K562 (cell line): ENCODE measurements around the gene PPFIA3. TPM values are rescaled to one million over a fixed set of nuclear protein-coding genes. Genes with fewer than 3 reads are reported as not detected.

Source experiments
- CBX5 ChIP-seq: IDR thresholded peaks from 2 replicates; pipeline ENCODE4 v1.6.1; 2014; ENCODE audit warnings: low read depth, borderline replicate concordance
- CREBBP ChIP-seq: IDR thresholded peaks from one replicate; pipeline ENCODE4 v1.6.1; 2012; ENCODE audit warnings: low read depth, mild to moderate bottlenecking, control low read depth, inconsistent platforms, low read length
- CREM ChIP-seq: IDR thresholded peaks from 2 replicates; pipeline ENCODE4 v1.6.1; 2014; ENCODE audit warnings: antibody characterized with exemption, low read depth
- ESRRA ChIP-seq: fragments of 450-650 bp; IDR thresholded peaks from 2 replicates; pipeline ENCODE4 v1.6.1; 2014; ENCODE audit warnings: low read depth, mild to moderate bottlenecking, moderate library complexity, borderline replicate concordance
- FOXM1 ChIP-seq, 2 experiments: fragments of 450-650 bp in 1 of 2; sonication (generic) in 1 of 2; formaldehyde crosslinking in 1 of 2; IDR thresholded peaks; 2 replicates each; pipeline versions ENCODE4 v1.6.1 to v1.9.0; 2017 to 2022; ENCODE audit warnings: low read depth in 2 of 2, mild to moderate bottlenecking in 2 of 2, missing genetic modification reagents in 1 of 2, moderate library complexity in 1 of 2
- HMGN3 ChIP-seq: IDR thresholded peaks from 2 replicates; pipeline ENCODE4 v1.6.1; 2011; ENCODE audit warnings: borderline replicate concordance, low read depth, mild to moderate bottlenecking, mixed read lengths, low read length; ENCODE audit not compliant: insufficient read length; ENCODE audit errors: extremely low read depth
- OTX1 ChIP-seq: fragments of 450-650 bp; formaldehyde crosslinking; IDR thresholded peaks from 2 replicates; pipeline ENCODE4 v1.4.0; 2022; ENCODE audit warnings: mild to moderate bottlenecking
- SNIP1 ChIP-seq: fragments of 450-650 bp; IDR thresholded peaks from 2 replicates; pipeline ENCODE4 v1.7.1; 2017; ENCODE audit warnings: low read depth, mild to moderate bottlenecking
- SREBF1 ChIP-seq: fragments of 150-350 bp; IDR thresholded peaks from 2 replicates; pipeline ENCODE4 v1.6.1; 2014; ENCODE audit warnings: antibody characterized with exemption, low read depth, low read length, borderline replicate concordance
- ZBTB1 ChIP-seq: sonication (generic); formaldehyde crosslinking; IDR thresholded peaks from 2 replicates; pipeline ENCODE4 v1.8.1; 2023; ENCODE audit warnings: missing genetic modification reagents, low read depth, mild to moderate bottlenecking, borderline replicate concordance
- ZNF41 ChIP-seq: fragments of 250-450 bp; sonication (Bioruptor Pico); conservative IDR thresholded peaks from 2 replicates; pipeline ENCODE4 v1.4.0; 2020; ENCODE audit warnings: mild to moderate bottlenecking
- ZNF551 ChIP-seq: fragments of 250-450 bp; sonication (Bioruptor Pico); IDR thresholded peaks from 2 replicates; pipeline ENCODE4 v1.5.0; 2021; ENCODE audit warnings: mild to moderate bottlenecking, moderate library complexity
- ZNF57 ChIP-seq: fragments of 450-650 bp; formaldehyde crosslinking; IDR thresholded peaks from 2 replicates; pipeline ENCODE4 v1.4.0; 2020; ENCODE audit warnings: mild to moderate bottlenecking, moderate library complexity
- ZNF77 ChIP-seq: fragments of 250-450 bp; sonication (Bioruptor Pico); IDR thresholded peaks from 2 replicates; pipeline ENCODE4 v1.5.0; 2020
- polyA plus RNA-seq, 8 experiments: library from polyadenylated mRNA; depleted of rRNA in 4 of 8; stranded (reverse) in 5 of 8; unstranded in 3 of 8; fragments of >200 nt; fragmentation: Nextera tagmentation in 2 of 8; fragmentation: Illumina TruSeq in 1 of 8; extraction: Ambion mirVana in 2 of 8; extraction: Trizol in 1 of 8; gene quantifications; 2 replicates each; pipeline versions ENCODE4 v1.2.1 to v1.2.3, GENCODE V29; 2011 to 2014; ENCODE audit warnings: inconsistent platforms in 1 of 8, missing spikeins in 1 of 8
- total RNA-seq, 7 experiments: library from RNA; depleted of rRNA in 6 of 7; stranded (reverse); fragments of >200 nt in 6 of 7; fragmentation: Illumina TruSeq in 2 of 7; extraction: Trizol in 2 of 7; gene quantifications; 2 replicates each; pipeline versions ENCODE4 v1.2.1 to v1.2.3, GENCODE V29; 2011 to 2021; ENCODE audit warnings: low replicate concordance in 1 of 7
- TF ChIP-seq, protein P1 (sequence below): sonication (generic); formaldehyde crosslinking; IDR thresholded peaks from 2 replicates; pipeline ENCODE4 v1.8.0; 2022; ENCODE audit warnings: missing genetic modification reagents, mild to moderate bottlenecking, borderline replicate concordance
- TF ChIP-seq, protein P2 (sequence below): fragments of 450-650 bp; formaldehyde crosslinking; conservative IDR thresholded peaks from 2 replicates; pipeline ENCODE4 v1.4.0; 2022; ENCODE audit warnings: mild to moderate bottlenecking, missing genetic modification characterization
- TF ChIP-seq, protein P3 (sequence below): fragments of 250-450 bp; sonication (Bioruptor Pico); IDR thresholded peaks from 2 replicates; pipeline ENCODE4 v1.8.0; 2022; ENCODE audit warnings: inconsistent platforms
- TF ChIP-seq, protein P4 (sequence below), 2 experiments: fragments of 250-450 bp in 1 of 2; fragments of 450-650 bp in 1 of 2; sonication (Bioruptor Pico) in 1 of 2; IDR thresholded peaks; 2 replicates each; pipeline versions ENCODE4 v1.6.1 to v1.8.0; 2016 to 2021; ENCODE audit warnings: mild to moderate bottlenecking in 2 of 2, moderate library complexity in 2 of 2, missing compliant biosample characterization in 1 of 2, missing genetic modification characterization in 1 of 2
- TF ChIP-seq, protein P5 (sequence below): fragments of 450-650 bp; IDR thresholded peaks from 2 replicates; pipeline ENCODE4 v1.6.1; 2017; ENCODE audit warnings: mild to moderate bottlenecking, moderate library complexity

PPFIA3 gene
- total and polyA plus RNA-seq, 9 of the 15 experiments (the other 6 are each of a cell fraction or from before 2014, with no cell fraction given) = 0.10 to 53.0 (median 17.6) TPM

DNA sequence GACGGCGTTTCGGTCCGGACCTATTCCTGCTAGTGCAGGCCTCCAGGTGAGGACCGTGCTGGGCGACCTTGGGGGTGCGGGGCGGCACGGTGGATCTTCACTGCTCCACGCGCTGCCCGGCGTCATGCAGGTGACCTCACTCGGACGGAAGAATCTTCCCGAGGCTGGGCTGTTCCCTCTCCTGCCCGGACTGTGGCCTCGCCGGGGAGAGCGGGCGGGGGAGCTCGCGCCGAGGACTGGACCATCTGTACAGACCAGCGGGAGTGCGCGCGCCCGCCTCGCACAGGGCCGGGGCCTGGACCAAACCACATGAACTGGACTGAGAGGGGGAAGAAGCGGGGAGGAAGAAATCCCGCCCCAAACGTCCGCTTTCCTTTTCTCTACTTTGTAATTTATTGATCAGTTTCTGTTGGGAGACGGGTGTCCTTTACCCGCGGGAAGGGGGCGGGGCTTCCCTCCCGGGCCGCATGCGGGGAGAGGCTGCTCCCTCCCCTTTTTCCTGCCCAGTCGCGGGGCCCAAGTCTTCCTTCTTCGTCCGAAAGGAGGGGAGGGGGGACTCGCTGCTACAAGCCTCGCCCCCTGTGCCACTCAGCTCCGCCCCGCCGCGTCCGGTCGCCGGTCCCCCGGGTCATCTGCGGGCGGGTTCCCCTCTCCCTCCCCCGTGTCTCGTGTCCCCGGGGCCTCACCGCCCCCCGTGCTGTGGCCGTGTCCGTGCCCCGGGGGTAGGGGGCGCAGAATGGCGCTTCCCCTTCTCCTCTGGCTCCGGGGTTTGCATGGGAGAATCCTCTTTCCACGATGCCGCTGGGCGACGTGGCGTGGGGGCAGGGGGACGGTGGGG, 31.0 kb downstream of the PPFIA3 start (continued):
- TF ChIP-seq, protein P1, sequence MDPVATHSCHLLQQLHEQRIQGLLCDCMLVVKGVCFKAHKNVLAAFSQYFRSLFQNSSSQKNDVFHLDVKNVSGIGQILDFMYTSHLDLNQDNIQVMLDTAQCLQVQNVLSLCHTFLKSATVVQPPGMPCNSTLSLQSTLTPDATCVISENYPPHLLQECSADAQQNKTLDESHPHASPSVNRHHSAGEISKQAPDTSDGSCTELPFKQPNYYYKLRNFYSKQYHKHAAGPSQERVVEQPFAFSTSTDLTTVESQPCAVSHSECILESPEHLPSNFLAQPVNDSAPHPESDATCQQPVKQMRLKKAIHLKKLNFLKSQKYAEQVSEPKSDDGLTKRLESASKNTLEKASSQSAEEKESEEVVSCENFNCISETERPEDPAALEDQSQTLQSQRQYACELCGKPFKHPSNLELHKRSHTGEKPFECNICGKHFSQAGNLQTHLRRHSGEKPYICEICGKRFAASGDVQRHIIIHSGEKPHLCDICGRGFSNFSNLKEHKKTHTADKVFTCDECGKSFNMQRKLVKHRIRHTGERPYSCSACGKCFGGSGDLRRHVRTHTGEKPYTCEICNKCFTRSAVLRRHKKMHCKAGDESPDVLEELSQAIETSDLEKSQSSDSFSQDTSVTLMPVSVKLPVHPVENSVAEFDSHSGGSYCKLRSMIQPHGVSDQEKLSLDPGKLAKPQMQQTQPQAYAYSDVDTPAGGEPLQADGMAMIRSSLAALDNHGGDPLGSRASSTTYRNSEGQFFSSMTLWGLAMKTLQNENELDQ (CRISPR knock-in tag) = no peak
- TF ChIP-seq ZNF77 (no peak), SREBF1 (peak; percentile 82; the same call in 1 of the 2 replicates), ZNF57 (CRISPR knock-in tag) (no peak), CBX5 (no peak), FOXM1 (IDR thresholded peaks at IDR 0.05; ENCODE audit: low read depth) (peak; percentile 90), FOXM1 (CRISPR knock-in tag; IDR thresholded peaks at IDR 0.05; ENCODE audit: low read depth) (no peak), ZNF551 (CRISPR knock-in tag) (no peak), OTX1 (CRISPR knock-in tag) (no peak), ESRRA (no peak), CREM (peak; percentile 60), CREBBP (no peak), HMGN3 (peak; percentile 88), ZBTB1 (no peak), ZNF41 (CRISPR knock-in tag) (no peak), SNIP1 (no peak)
- TF ChIP-seq, protein P2, sequence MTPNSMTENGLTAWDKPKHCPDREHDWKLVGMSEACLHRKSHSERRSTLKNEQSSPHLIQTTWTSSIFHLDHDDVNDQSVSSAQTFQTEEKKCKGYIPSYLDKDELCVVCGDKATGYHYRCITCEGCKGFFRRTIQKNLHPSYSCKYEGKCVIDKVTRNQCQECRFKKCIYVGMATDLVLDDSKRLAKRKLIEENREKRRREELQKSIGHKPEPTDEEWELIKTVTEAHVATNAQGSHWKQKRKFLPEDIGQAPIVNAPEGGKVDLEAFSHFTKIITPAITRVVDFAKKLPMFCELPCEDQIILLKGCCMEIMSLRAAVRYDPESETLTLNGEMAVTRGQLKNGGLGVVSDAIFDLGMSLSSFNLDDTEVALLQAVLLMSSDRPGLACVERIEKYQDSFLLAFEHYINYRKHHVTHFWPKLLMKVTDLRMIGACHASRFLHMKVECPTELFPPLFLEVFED = no peak
- TF ChIP-seq, protein P3, sequence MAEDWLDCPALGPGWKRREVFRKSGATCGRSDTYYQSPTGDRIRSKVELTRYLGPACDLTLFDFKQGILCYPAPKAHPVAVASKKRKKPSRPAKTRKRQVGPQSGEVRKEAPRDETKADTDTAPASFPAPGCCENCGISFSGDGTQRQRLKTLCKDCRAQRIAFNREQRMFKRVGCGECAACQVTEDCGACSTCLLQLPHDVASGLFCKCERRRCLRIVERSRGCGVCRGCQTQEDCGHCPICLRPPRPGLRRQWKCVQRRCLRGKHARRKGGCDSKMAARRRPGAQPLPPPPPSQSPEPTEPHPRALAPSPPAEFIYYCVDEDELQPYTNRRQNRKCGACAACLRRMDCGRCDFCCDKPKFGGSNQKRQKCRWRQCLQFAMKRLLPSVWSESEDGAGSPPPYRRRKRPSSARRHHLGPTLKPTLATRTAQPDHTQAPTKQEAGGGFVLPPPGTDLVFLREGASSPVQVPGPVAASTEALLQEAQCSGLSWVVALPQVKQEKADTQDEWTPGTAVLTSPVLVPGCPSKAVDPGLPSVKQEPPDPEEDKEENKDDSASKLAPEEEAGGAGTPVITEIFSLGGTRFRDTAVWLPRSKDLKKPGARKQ (CRISPR knock-in tag) = no peak
- TF ChIP-seq, protein P4, sequence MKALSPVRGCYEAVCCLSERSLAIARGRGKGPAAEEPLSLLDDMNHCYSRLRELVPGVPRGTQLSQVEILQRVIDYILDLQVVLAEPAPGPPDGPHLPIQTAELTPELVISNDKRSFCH (CRISPR knock-in tag; IDR thresholded peaks at IDR 0.05) = no peak
- TF ChIP-seq, protein P4 (tag; IDR thresholded peaks at IDR 0.05) = no peak
- TF ChIP-seq, protein P5, sequence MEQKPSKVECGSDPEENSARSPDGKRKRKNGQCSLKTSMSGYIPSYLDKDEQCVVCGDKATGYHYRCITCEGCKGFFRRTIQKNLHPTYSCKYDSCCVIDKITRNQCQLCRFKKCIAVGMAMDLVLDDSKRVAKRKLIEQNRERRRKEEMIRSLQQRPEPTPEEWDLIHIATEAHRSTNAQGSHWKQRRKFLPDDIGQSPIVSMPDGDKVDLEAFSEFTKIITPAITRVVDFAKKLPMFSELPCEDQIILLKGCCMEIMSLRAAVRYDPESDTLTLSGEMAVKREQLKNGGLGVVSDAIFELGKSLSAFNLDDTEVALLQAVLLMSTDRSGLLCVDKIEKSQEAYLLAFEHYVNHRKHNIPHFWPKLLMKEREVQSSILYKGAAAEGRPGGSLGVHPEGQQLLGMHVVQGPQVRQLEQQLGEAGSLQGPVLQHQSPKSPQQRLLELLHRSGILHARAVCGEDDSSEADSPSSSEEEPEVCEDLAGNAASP = no peak
